Uterus (tissue), 2 donors: ENCODE measurements around the gene BCAP29.

Experiments
- CTCF ChIP-seq, 4 experiments: fragments of 200-600 bp in 2 of 4; fragments of 450-650 bp in 2 of 4; sonication (generic) in 2 of 4; IDR thresholded peaks; one replicate each; pipeline ENCODE4 v1.5.1; 2016 to 2019; ENCODE audit warnings: antibody characterized with exemption in 4 of 4, mild to moderate bottlenecking in 2 of 4, moderate library complexity in 1 of 4
- POLR2A ChIP-seq, 2 donors: fragments of 450-650 bp; IDR thresholded peaks; one replicate each; pipeline ENCODE4 v1.6.1; 2016; ENCODE audit warnings: antibody characterized with exemption in 2 of 2, mild to moderate bottlenecking in 1 of 2, moderate library complexity in 1 of 2

GRCh38 chr7:107564553-107565298 is 15.3 kb upstream of the BCAP29 start:
- no peak for TF ChIP-seq CTCF (IDR thresholded peaks at IDR 0.05)
- no peak for TF ChIP-seq POLR2A (IDR thresholded peaks at IDR 0.05)
